ENCODE results near the gene ITGB2. TPM values are rescaled to one million over a fixed set of nuclear protein-coding genes. Genes with fewer than 3 reads are reported as not detected.

The ITGB2 gene
- total RNA-seq, 1 experiment from 2014 or later, result 1.5 TPM

GRCh38 chr21:44855572-44855971 lies 65.1 kb downstream of the ITGB2 start:
- no peaks in the 10 kb centered on the region for H3K27me3 Mint-ChIP-seq (ENCODE audit: low read depth)
- CTCF ChIA-PET, result no interaction called here
- POLR2A ChIA-PET, result interaction anchor here (0.6 kb wide), 1 partner anchor 16 kb away, joined by 5 read pairs; no protein-coding TSS in a partner anchor
- no peaks in the 10 kb centered on the region for H3K9me3 Mint-ChIP-seq
- no peak overlapping the region for H3K4me3 Mint-ChIP-seq
- TF ChIP-seq ZNF671 (CRISPR knock-in tag; IDR thresholded peaks at IDR 0.05), result no peak
- TF ChIP-seq AFF4 (CRISPR knock-in tag; IDR thresholded peaks at IDR 0.05; ENCODE audit: borderline replicate concordance), result no peak
- TF ChIP-seq RORB (CRISPR knock-in tag; IDR thresholded peaks at IDR 0.05), result no peak
- TF ChIP-seq GTF2I (CRISPR knock-in tag; conservative IDR thresholded peaks at IDR 0.05), result no peak
- TF ChIP-seq NFYB (CRISPR knock-in tag; conservative IDR thresholded peaks at IDR 0.05; ENCODE audit: low read depth), result no peak
- TF ChIP-seq FOXJ3 (CRISPR knock-in tag; IDR thresholded peaks at IDR 0.05; ENCODE audit: borderline replicate concordance), result no peak
- no peak for TF ChIP-seq ZNF317 (CRISPR knock-in tag; IDR thresholded peaks at IDR 0.05; ENCODE audit: borderline replicate concordance, low read depth)
- TF ChIP-seq ATF3 (CRISPR knock-in tag; conservative IDR thresholded peaks at IDR 0.05), result no peak
- no peak for TF ChIP-seq ATF1 (CRISPR knock-in tag; IDR thresholded peaks at IDR 0.05)
- TF ChIP-seq TEAD4 (CRISPR knock-in tag; IDR thresholded peaks at IDR 0.05), result no peak
- no peak for TF ChIP-seq MLX (CRISPR knock-in tag; IDR thresholded peaks at IDR 0.05)
- TF ChIP-seq ZNF423 (CRISPR knock-in tag; IDR thresholded peaks at IDR 0.05), result no peak
- TF ChIP-seq NR1H2 (CRISPR knock-in tag; IDR thresholded peaks at IDR 0.05), result no peak
- TF ChIP-seq TEAD1 (CRISPR knock-in tag; IDR thresholded peaks at IDR 0.05), result no peak
- no peak for TF ChIP-seq CREB1 (CRISPR knock-in tag; IDR thresholded peaks at IDR 0.05)
- TF ChIP-seq IRF2 (CRISPR knock-in tag; IDR thresholded peaks at IDR 0.05; ENCODE audit: borderline replicate concordance, low read depth), result no peak
- TF ChIP-seq MAX (CRISPR knock-in tag; IDR thresholded peaks at IDR 0.05), result no peak
- no peak for TF ChIP-seq CREM (CRISPR knock-in tag; IDR thresholded peaks at IDR 0.05)
- H3K4me1 Mint-ChIP-seq, result no peaks in the 10 kb centered on the region
- H3K36me3 Mint-ChIP-seq, result peaks cover 64% of the 10 kb centered on the region
- H3K27ac Mint-ChIP-seq, result no peak overlapping the region; the same call in 1 of the 2 replicates
- ATAC-seq, result no peak
- DNase-seq (ENCODE audit: low spot score), result no peak

- H3K4me3 Mint-ChIP-seq, result no peak overlapping the region
- no peaks in the 10 kb centered on the region for H3K9me3 Mint-ChIP-seq
- DNase-seq (ENCODE audit: low spot score), result no peak
- H3K36me3 Mint-ChIP-seq, result peaks cover 68% of the 10 kb centered on the region
- POLR2A ChIA-PET, result interaction anchor here (0.6 kb wide), 1 partner anchor 16 kb away, joined by 5 read pairs; no protein-coding TSS in a partner anchor
- H3K4me1 Mint-ChIP-seq, result no peaks in the 10 kb centered on the region
- ATAC-seq, result no peak
- 0 out of 2 replicates have a peak overlapping the region, but pooled peaks have one; percentile 22 for H3K27ac Mint-ChIP-seq
- CTCF ChIA-PET, result no interaction called here
- H3K27me3 Mint-ChIP-seq (ENCODE audit: low read depth), result no peaks in the 10 kb centered on the region
- no peak for TF ChIP-seq JUN (CRISPR knock-in tag; IDR thresholded peaks at IDR 0.05)
- TF ChIP-seq FOXP1 (CRISPR knock-in tag; IDR thresholded peaks at IDR 0.05; ENCODE audit: borderline replicate concordance), result no peak
- no peak for TF ChIP-seq GRHL2 (CRISPR knock-in tag; IDR thresholded peaks at IDR 0.05; ENCODE audit: insufficient replicate concordance, severe bottlenecking)
- TF ChIP-seq IRF1 (CRISPR knock-in tag; IDR thresholded peaks at IDR 0.05), result no peak
- TF ChIP-seq SP1 (CRISPR knock-in tag; conservative IDR thresholded peaks at IDR 0.05), result no peak
- no peak for TF ChIP-seq KAT7 (CRISPR knock-in tag; IDR thresholded peaks at IDR 0.05; ENCODE audit: borderline replicate concordance)
- TF ChIP-seq PRDM15 (CRISPR knock-in tag; IDR thresholded peaks at IDR 0.05), result no peak
- no peak for TF ChIP-seq PREB (CRISPR knock-in tag; IDR thresholded peaks at IDR 0.05; ENCODE audit: borderline replicate concordance)
These were observed 65.8 kb downstream of the ITGB2 start for GRCh38 chr21:44854664-44855446.
